B cell (primary cell): ENCODE measurements around the gene EIF3J.

Source experiments
- EZH2 ChIP-seq: IDR thresholded peaks from 2 replicates; pipeline ENCODE4 v1.6.1; 2012; ENCODE audit warnings: borderline replicate concordance, low read depth, mild to moderate bottlenecking, moderate library complexity, low read length; ENCODE audit not compliant: insufficient read depth, poor library complexity, severe bottlenecking
- TF ChIP-seq, protein P1 (sequence below): fragments of 200-600 bp; IDR thresholded peaks from one replicate; pipeline ENCODE4 v1.8.0; 2022; ENCODE audit warnings: antibody characterized with exemption, mild to moderate bottlenecking

GRCh38 chr15:44490622-44491021 lies 46.3 kb upstream of the EIF3J start:
- TF ChIP-seq, protein P1, sequence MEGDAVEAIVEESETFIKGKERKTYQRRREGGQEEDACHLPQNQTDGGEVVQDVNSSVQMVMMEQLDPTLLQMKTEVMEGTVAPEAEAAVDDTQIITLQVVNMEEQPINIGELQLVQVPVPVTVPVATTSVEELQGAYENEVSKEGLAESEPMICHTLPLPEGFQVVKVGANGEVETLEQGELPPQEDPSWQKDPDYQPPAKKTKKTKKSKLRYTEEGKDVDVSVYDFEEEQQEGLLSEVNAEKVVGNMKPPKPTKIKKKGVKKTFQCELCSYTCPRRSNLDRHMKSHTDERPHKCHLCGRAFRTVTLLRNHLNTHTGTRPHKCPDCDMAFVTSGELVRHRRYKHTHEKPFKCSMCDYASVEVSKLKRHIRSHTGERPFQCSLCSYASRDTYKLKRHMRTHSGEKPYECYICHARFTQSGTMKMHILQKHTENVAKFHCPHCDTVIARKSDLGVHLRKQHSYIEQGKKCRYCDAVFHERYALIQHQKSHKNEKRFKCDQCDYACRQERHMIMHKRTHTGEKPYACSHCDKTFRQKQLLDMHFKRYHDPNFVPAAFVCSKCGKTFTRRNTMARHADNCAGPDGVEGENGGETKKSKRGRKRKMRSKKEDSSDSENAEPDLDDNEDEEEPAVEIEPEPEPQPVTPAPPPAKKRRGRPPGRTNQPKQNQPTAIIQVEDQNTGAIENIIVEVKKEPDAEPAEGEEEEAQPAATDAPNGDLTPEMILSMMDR, result no peak
- no peak for TF ChIP-seq EZH2
